ENCODE data around the gene CMYA5. TPM values are rescaled to one million over a fixed set of nuclear protein-coding genes. Genes with fewer than 3 reads are reported as not detected.

Gene CMYA5
- total RNA-seq, 1 experiment from 2014 or later, result 0.22 TPM

GRCh38 chr5:79791843-79792242 lies 102.2 kb downstream of the CMYA5 start:
- no peak overlapping the region for H3K9ac ChIP-seq (ENCODE audit: low read length)
- CTCF ChIA-PET, result interaction anchor here (1.4 kb wide), 1 partner anchor 17 kb away, joined by 6 read pairs; no protein-coding TSS in a partner anchor
- ATAC-seq (no peak), DNase-seq (ENCODE audit: low read depth, low spot score) (no peak)
- H3K4me3 ChIP-seq (replicated peaks in 1 of 2; ENCODE audit: low read depth in 1 of 2, low read length in 2 of 2), result no peak overlapping the region
- no peak overlapping the region for H2AFZ ChIP-seq (ENCODE audit: low read depth, low read length, poor library complexity, severe bottlenecking)
- no peaks in the 10 kb centered on the region for H3K79me2 ChIP-seq (ENCODE audit: insufficient read depth, low read length)
- H3K27me3 ChIP-seq (ENCODE audit: insufficient read depth, low read length), result no peaks in the 10 kb centered on the region
- H3K9me2 ChIP-seq (ENCODE audit: insufficient read depth), result no peaks in the 10 kb centered on the region
- H4K20me1 ChIP-seq (ENCODE audit: insufficient read depth), result no peaks in the 10 kb centered on the region
- no peaks in the 10 kb centered on the region for H3K4me1 ChIP-seq (ENCODE audit: control insufficient read depth in 1 of 2, insufficient read depth in 2 of 2, low read length in 2 of 2)
- H3K27ac ChIP-seq (ENCODE audit: low read depth, low read length), result no peak overlapping the region
- no peak for TF ChIP-seq MAX (IDR thresholded peaks at IDR 0.05)
- no peak for TF ChIP-seq CEBPB (IDR thresholded peaks at IDR 0.05; ENCODE audit: low read depth)
- TF ChIP-seq YY1 (IDR thresholded peaks at IDR 0.05; ENCODE audit: extremely low read depth, insufficient replicate concordance, low read depth, low read length), result no peak
- no peak for TF ChIP-seq EGR1 (IDR thresholded peaks at IDR 0.05; ENCODE audit: low read depth)
- no peak for TF ChIP-seq CBX3 (IDR thresholded peaks at IDR 0.05; ENCODE audit: low read depth)
- TF ChIP-seq EZH2 (IDR thresholded peaks at IDR 0.05), result no peak
- no peak for TF ChIP-seq SP1 (IDR thresholded peaks at IDR 0.05; ENCODE audit: low read depth)
- no peak for TF ChIP-seq POLR2A (IDR thresholded peaks at IDR 0.05; ENCODE audit: borderline replicate concordance, extremely low read depth, insufficient read depth, insufficient read length)
- no peak for TF ChIP-seq FOSL1 (IDR thresholded peaks at IDR 0.05; ENCODE audit: low read depth)
- no peak for TF ChIP-seq REST (IDR thresholded peaks at IDR 0.05; ENCODE audit: low read depth)
- no peak for TF ChIP-seq EZH2phosphoT487 (IDR thresholded peaks at IDR 0.05; ENCODE audit: borderline replicate concordance)
- no peak for TF ChIP-seq JUND (IDR thresholded peaks at IDR 0.05)
- no peak for TF ChIP-seq SRF (IDR thresholded peaks at IDR 0.05; ENCODE audit: low read depth)
- TF ChIP-seq RAD21 (IDR thresholded peaks at IDR 0.05; ENCODE audit: low read depth), result no peak
- intact Hi-C loops (cut with micrococcal nuclease), result no loop called here
- BruUV-seq (replicated peaks), result no TSS peak
- RAD21 ChIA-PET (ENCODE audit: low non-redundant PET in 1 of 2, low total read pairs in 2 of 2, uncharacterized antibody in 2 of 2, unreplicated experiment in 2 of 2), result no interaction called here
- no peaks in the 10 kb centered on the region for H3K36me3 ChIP-seq (ENCODE audit: control insufficient read depth in 1 of 2, insufficient read depth in 2 of 2, low read length in 2 of 2)
- H3K4me2 ChIP-seq (ENCODE audit: low read length), result no peak overlapping the region
- POLR2A ChIA-PET, result no interaction called here
- H3K9me3 ChIP-seq (ENCODE audit: control insufficient read depth in 1 of 2, insufficient read depth in 1 of 2, low read depth in 1 of 2, low read length in 2 of 2), result no peaks in the 10 kb centered on the region

Measured in HCT116 (cell line).